ENCODE results near the gene CMC1. TPM values are rescaled to one million over a fixed set of nuclear protein-coding genes. Genes with fewer than 3 reads are reported as not detected.
A peak's percentile ranks its signal among the peaks of the same experiment; 100 is the strongest.

Gene CMC1
- total and polyA plus RNA-seq, 2 experiments from 2014 or later, result 22.6 to 45.8 TPM

GRCh38 chr3:28242519-28242918 is 1.1 kb downstream of the CMC1 start:
- H3K9me3 ChIP-seq (ENCODE audit: low read depth), result no peaks in the 10 kb centered on the region
- no peak overlapping the region for H3K27ac ChIP-seq
- H3K79me2 ChIP-seq, result peaks cover 57% of the 10 kb centered on the region
- H4K20me1 ChIP-seq (ENCODE audit: insufficient read depth, poor library complexity, severe bottlenecking), result no peaks in the 10 kb centered on the region
- no peaks in the 10 kb centered on the region for H3K36me3 ChIP-seq (replicated peaks; ENCODE audit: insufficient read depth, low read depth)
- peak overlapping the region; percentile 74 for H2AFZ ChIP-seq
- no peaks in the 10 kb centered on the region for H3K9me2 ChIP-seq (replicated peaks; ENCODE audit: insufficient read depth)
- no peaks in the 10 kb centered on the region for H3K27me3 ChIP-seq
- H3K4me3 ChIP-seq, result peak overlapping the region; percentile 72
- DNase-seq (ENCODE audit: low spot score), result no peak
- H3K4me1 ChIP-seq (ENCODE audit: insufficient read depth), result peaks cover 11% of the 10 kb centered on the region
- peak overlapping the region; percentile 89 for H3K4me2 ChIP-seq
- no peak for TF ChIP-seq EZH2 (IDR thresholded peaks at IDR 0.05; ENCODE audit: borderline replicate concordance)
- TF ChIP-seq EZH2phosphoT487 (IDR thresholded peaks at IDR 0.05; ENCODE audit: low read depth, severe bottlenecking, unreplicated experiment), result no peak
- TF ChIP-seq, protein P1, sequence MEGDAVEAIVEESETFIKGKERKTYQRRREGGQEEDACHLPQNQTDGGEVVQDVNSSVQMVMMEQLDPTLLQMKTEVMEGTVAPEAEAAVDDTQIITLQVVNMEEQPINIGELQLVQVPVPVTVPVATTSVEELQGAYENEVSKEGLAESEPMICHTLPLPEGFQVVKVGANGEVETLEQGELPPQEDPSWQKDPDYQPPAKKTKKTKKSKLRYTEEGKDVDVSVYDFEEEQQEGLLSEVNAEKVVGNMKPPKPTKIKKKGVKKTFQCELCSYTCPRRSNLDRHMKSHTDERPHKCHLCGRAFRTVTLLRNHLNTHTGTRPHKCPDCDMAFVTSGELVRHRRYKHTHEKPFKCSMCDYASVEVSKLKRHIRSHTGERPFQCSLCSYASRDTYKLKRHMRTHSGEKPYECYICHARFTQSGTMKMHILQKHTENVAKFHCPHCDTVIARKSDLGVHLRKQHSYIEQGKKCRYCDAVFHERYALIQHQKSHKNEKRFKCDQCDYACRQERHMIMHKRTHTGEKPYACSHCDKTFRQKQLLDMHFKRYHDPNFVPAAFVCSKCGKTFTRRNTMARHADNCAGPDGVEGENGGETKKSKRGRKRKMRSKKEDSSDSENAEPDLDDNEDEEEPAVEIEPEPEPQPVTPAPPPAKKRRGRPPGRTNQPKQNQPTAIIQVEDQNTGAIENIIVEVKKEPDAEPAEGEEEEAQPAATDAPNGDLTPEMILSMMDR (IDR thresholded peaks at IDR 0.05; ENCODE audit: poor library complexity), result no peak
- WGBS (ENCODE audit: low lambda C conversion rate, missing lambda C conversion rate), result 99% methylated on average over 3 of the region's 3 CpGs

- no peaks in the 10 kb centered on the region for H3K36me3 ChIP-seq (replicated peaks; ENCODE audit: insufficient read depth, low read depth)
- H3K4me2 ChIP-seq, result no peak overlapping the region
- no peaks in the 10 kb centered on the region for H3K9me3 ChIP-seq (ENCODE audit: low read depth)
- H3K79me2 ChIP-seq, result peaks cover 67% of the 10 kb centered on the region
- H4K20me1 ChIP-seq (ENCODE audit: insufficient read depth, poor library complexity, severe bottlenecking), result no peaks in the 10 kb centered on the region
- no peaks in the 10 kb centered on the region for H3K9me2 ChIP-seq (replicated peaks; ENCODE audit: insufficient read depth)
- H3K27ac ChIP-seq, result no peak overlapping the region
- H3K27me3 ChIP-seq, result no peaks in the 10 kb centered on the region
- no peak overlapping the region for H3K4me3 ChIP-seq
- 80% methylated on average over 3 of the region's 3 CpGs for WGBS (ENCODE audit: low lambda C conversion rate, missing lambda C conversion rate)
- H2AFZ ChIP-seq, result no peak overlapping the region
- DNase-seq (ENCODE audit: low spot score), result no peak
- H3K4me1 ChIP-seq (ENCODE audit: insufficient read depth), result peaks cover 11% of the 10 kb centered on the region
- TF ChIP-seq EZH2 (IDR thresholded peaks at IDR 0.05; ENCODE audit: borderline replicate concordance) (no peak), EZH2phosphoT487 (IDR thresholded peaks at IDR 0.05; ENCODE audit: low read depth, severe bottlenecking, unreplicated experiment) (no peak)
- TF ChIP-seq, protein P1 (IDR thresholded peaks at IDR 0.05; ENCODE audit: poor library complexity), result no peak
Measured at GRCh38 chr3:28243424-28244106, 2.1 kb downstream of the CMC1 start.

GRCh38 chr3:28244491-28244890 is 3.1 kb downstream of the CMC1 start:
- Histone ChIP-seq H3K4me2 (no peak overlapping the region), H3K9me3 (ENCODE audit: low read depth) (no peaks in the 10 kb centered on the region), H3K79me2 (peaks cover 75% of the 10 kb centered on the region), H3K27ac (no peak overlapping the region), H2AFZ (no peak overlapping the region), H3K36me3 (replicated peaks; ENCODE audit: insufficient read depth, low read depth) (no peaks in the 10 kb centered on the region), H3K4me1 (ENCODE audit: insufficient read depth) (peaks cover 11% of the 10 kb centered on the region), H4K20me1 (ENCODE audit: insufficient read depth, poor library complexity, severe bottlenecking) (no peaks in the 10 kb centered on the region), H3K9me2 (replicated peaks; ENCODE audit: insufficient read depth) (no peaks in the 10 kb centered on the region), H3K4me3 (no peak overlapping the region), H3K27me3 (no peaks in the 10 kb centered on the region)
- TF ChIP-seq, protein P1 (IDR thresholded peaks at IDR 0.05; ENCODE audit: poor library complexity), result no peak
- TF ChIP-seq EZH2 (IDR thresholded peaks at IDR 0.05; ENCODE audit: borderline replicate concordance), result no peak
- TF ChIP-seq EZH2phosphoT487 (IDR thresholded peaks at IDR 0.05; ENCODE audit: low read depth, severe bottlenecking, unreplicated experiment), result no peak
- DNase-seq (ENCODE audit: low spot score), result no peak
- WGBS (ENCODE audit: low lambda C conversion rate, missing lambda C conversion rate), result 95% methylated on average over 8 of the region's 8 CpGs

All from hepatocyte (in vitro differentiated cells).